BJ (cell line): ENCODE measurements around the gene CDSN. TPM values are rescaled to one million over a fixed set of nuclear protein-coding genes. Genes with fewer than 3 reads are reported as not detected.

ENCODE experiments used
- CTCF ChIA-PET: fragments of 350-600 bp; formaldehyde crosslinking; extraction: SDS; loops from one replicate; lab custom pipeline; 2021; ENCODE audit warnings: antibody characterized with exemption, inconsistent platforms; lab: Yijun Ruan, JAX
- POLR2A ChIA-PET: fragments of 300-600 bp; sonication (Branson Sonifier 250); formaldehyde crosslinking; extraction: SDS; loops from one replicate; lab custom pipeline; 2021; ENCODE audit warnings: antibody characterized with exemption; lab: Charles Lee
- DNase-seq: peaks from one replicate; pipeline ENCODE4 v3.0.0-alpha.2; 2011; ENCODE audit warnings: low read depth
- H3K27me3 ChIP-seq: 2 replicates; pipeline ENCODE4 v1.6.0; 2011; ENCODE audit warnings: low read length; ENCODE audit not compliant: control insufficient read depth, insufficient read depth
- H3K36me3 ChIP-seq: 2 replicates; pipeline ENCODE4 v1.5.1; 2011; ENCODE audit warnings: low read length; ENCODE audit not compliant: control insufficient read depth, insufficient read depth
- H3K4me3 ChIP-seq: 2 replicates; pipeline ENCODE4 v1.5.1; 2011; ENCODE audit warnings: low read depth, mild to moderate bottlenecking, control low read depth, low read length
- polyA plus RNA-seq: library from polyadenylated mRNA; depleted of rRNA; stranded (reverse); fragments of >200 nt; gene quantifications from 2 replicates; pipeline ENCODE4 v1.2.3, GENCODE V29; 2011
- TF ChIP-seq, protein P1 (sequence below): IDR thresholded peaks from 2 replicates; pipeline ENCODE4 v1.5.1; 2011; ENCODE audit warnings: low read depth, mild to moderate bottlenecking, control low read depth, inconsistent platforms, low read length, moderate library complexity; ENCODE audit not compliant: insufficient read depth

The CDSN gene
- polyA plus RNA-seq, 1 experiment = not detected

GRCh38 chr6:31158140-31158862 lies 38.1 kb upstream of the CDSN start, which contains the start of gene TCF19:
Gene TCF19, plus strand, starts transcription at chr6:31158589. Its CDS starts 881 bp downstream, at chr6:31159470.
- TF ChIP-seq, protein P1, sequence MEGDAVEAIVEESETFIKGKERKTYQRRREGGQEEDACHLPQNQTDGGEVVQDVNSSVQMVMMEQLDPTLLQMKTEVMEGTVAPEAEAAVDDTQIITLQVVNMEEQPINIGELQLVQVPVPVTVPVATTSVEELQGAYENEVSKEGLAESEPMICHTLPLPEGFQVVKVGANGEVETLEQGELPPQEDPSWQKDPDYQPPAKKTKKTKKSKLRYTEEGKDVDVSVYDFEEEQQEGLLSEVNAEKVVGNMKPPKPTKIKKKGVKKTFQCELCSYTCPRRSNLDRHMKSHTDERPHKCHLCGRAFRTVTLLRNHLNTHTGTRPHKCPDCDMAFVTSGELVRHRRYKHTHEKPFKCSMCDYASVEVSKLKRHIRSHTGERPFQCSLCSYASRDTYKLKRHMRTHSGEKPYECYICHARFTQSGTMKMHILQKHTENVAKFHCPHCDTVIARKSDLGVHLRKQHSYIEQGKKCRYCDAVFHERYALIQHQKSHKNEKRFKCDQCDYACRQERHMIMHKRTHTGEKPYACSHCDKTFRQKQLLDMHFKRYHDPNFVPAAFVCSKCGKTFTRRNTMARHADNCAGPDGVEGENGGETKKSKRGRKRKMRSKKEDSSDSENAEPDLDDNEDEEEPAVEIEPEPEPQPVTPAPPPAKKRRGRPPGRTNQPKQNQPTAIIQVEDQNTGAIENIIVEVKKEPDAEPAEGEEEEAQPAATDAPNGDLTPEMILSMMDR = no peak
- ChIA-PET POLR2A (no interaction called here), CTCF (interaction anchor here (1.0 to 1.5 kb wide), 4 partner anchors 11 to 44 kb away, joined by 3 to 5 read pairs (median 4); partner anchors contain the start of gene PSORS1C1)
- peak; percentile 96 for DNase-seq
- H3K27me3 ChIP-seq = no peaks in the 10 kb centered on the region
- H3K4me3 ChIP-seq = peak within 1 kb of the TSS; percentile 81
- H3K36me3 ChIP-seq = peaks cover 2% of the 10 kb centered on the region; the same call in 1 of the 2 replicates

DNA sequence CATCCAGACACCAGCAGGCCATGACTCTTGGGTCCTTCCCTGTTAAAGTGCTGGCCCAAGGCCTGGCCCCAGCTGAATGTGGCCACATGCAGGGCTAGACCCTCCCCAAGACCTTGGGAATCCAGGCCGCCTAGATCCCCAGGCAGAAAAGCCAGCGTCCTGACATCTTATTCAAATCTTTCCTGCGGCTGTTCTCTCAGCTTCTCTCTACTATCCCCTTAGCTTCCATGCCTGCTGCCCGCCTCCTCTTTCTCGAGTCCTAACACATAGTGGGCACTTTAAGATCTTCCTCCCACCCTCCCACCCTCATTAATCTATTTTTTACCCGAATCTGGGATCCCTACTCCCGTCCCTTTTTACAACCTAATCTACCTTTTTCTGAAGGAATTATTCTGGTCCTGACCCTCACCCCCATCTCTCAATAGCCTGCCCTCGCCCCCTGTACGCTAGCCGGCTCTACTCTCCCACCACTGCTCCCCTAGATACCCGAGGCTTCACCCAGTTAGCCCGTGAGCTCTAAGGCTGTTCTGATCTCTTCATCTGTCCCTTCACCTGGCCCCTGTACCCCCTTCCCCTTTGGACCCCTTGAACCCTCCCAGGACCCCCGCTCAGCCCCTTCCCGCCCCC lies 37.4 kb upstream of the CDSN start, which contains the start of gene CCHCR1:
Gene CCHCR1 (minus strand): TSS at position 290 of the 627 bp plus-strand sequence. CDS start 202 bp downstream, at position 88.
- TF ChIP-seq, protein P1 = no peak
- ChIA-PET CTCF (interaction anchor here (0.6 to 1.2 kb wide), 3 partner anchors 11 to 30 kb away, joined by 3 to 4 read pairs (median 3); no protein-coding TSS in a partner anchor), POLR2A (no interaction called here)
- peaks cover 2% of the 10 kb centered on the region; the same call in 1 of the 2 replicates for H3K36me3 ChIP-seq
- peak within 1 kb of the TSS; percentile 81 for H3K4me3 ChIP-seq
- no peak for DNase-seq
- H3K27me3 ChIP-seq = no peaks in the 10 kb centered on the region

GRCh38 chr6:31156641-31157040 lies 36.4 kb upstream of the CDSN start:
- ChIA-PET CTCF (interaction anchor here (0.6 to 1.6 kb wide), 3 partner anchors 11 to 16 kb away, joined by 3 to 6 read pairs (median 4); no protein-coding TSS in a partner anchor), POLR2A (interaction anchor here (0.6 kb wide), 1 partner anchor 663 kb away, joined by 4 read pairs; no protein-coding TSS in a partner anchor)
- no peaks in the 10 kb centered on the region for H3K36me3 ChIP-seq
- TF ChIP-seq, protein P1 = no peak
- no peaks in the 10 kb centered on the region for H3K27me3 ChIP-seq
- H3K4me3 ChIP-seq = no peak overlapping the region
- DNase-seq = no peak

- Histone ChIP-seq H3K4me3 (no peak overlapping the region), H3K27me3 (no peaks in the 10 kb centered on the region), H3K36me3 (peaks cover 10% of the 10 kb centered on the region)
- POLR2A ChIA-PET = no interaction called here
- no peak for DNase-seq
- CTCF ChIA-PET = interaction anchor here (0.8 to 1.5 kb wide), 3 partner anchors 10 to 213 kb away, joined by 3 to 6 read pairs (median 3); no protein-coding TSS in a partner anchor
- TF ChIP-seq, protein P1 = no peak
Measured at GRCh38 chr6:31154436-31154835, 34.2 kb upstream of the CDSN start.

- TF ChIP-seq, protein P1 = no peak
- H3K27me3 ChIP-seq = no peaks in the 10 kb centered on the region
- POLR2A ChIA-PET = no interaction called here
- peaks cover 10% of the 10 kb centered on the region for H3K36me3 ChIP-seq
- no peak overlapping the region for H3K4me3 ChIP-seq
- CTCF ChIA-PET = interaction anchor here (0.6 kb wide), 2 partner anchors 45 to 621 kb away, joined by 3 read pairs; no protein-coding TSS in a partner anchor
- DNase-seq = no peak
Measured at GRCh38 chr6:31152781-31153180, 32.5 kb upstream of the CDSN start.
